HG03039 (cell line): Measurements from ENCODE around the gene PEX10.

Source experiments
- ATAC-seq: cut with Tn5 transposase; IDR thresholded peaks from one replicate; pipeline ENCODE4 v1.9.1; 2021; ENCODE audit warnings: mild to moderate bottlenecking, moderate library complexity; ENCODE audit not compliant: unreplicated experiment

The PEX10 gene

DNA sequence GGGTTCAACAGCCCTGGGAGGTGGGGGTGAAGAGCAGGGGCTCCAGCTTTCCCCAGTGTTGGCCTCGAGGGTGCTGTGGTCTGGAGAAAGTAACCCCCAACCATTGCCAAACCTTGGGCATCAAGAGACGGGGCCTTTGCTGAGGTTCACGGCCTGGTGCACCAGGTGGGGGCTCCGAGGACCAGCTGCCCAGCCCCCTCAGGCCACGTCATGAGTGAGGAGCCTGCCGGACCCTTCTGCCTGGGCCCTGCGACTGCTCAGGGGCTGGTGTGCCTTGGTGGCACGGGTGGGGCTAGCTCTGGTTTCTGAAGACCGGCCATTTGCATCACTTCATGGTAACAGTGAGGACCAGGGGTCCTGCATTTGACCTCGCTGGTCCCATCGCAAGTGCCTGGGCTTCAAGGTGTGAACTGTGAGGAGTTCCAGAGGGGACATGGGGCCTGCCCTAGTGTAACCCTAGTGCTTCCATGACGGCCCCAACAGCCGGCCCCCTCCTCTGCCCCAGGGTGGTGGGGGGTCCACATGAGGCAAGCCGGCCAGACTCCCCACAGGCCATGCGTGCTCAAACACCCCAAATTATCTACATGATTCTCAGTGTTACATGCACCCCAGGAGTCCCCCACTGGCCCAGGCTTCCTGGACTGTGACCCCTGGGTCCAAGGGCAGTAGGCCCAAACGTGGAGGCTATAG lies 34.5 kb downstream of the PEX10 start:
- ATAC-seq = no peak

DNA sequence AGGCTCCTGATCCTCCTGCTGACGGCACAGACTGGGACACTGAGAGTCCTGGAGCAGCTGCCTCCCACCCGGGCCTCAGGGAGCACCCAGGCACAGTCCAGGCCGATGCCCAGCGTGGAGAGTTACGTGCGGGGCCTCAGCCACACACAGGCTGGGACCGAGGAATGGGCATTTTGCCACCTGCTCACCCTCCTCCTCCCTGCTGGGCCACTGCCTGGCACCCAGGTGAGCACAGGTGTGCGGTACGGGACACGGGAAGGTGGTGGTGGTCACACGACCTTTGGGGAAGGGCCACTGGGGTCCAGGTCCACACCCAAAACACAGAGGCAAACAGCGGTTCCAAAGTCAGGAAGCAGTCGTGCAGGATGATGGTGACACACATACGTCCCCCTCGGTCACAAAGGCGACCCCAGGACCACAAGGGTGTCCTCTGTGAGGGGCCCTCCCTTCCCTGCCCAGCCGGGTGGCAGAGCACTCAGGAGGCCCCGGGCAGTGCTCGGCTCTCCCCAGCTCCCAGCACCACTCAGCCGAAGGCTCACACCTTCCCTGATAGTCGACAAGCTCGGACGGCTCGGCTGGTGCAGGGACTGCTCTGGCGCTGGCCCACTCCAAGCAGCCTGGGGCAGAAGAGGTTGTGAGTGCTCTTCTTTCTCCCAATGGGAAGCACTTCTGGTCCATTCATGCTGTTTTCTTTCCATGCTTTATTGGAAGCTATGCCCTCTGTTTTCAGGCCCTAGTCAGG lies 35.3 kb downstream of the PEX10 start:
- no peak for ATAC-seq

DNA sequence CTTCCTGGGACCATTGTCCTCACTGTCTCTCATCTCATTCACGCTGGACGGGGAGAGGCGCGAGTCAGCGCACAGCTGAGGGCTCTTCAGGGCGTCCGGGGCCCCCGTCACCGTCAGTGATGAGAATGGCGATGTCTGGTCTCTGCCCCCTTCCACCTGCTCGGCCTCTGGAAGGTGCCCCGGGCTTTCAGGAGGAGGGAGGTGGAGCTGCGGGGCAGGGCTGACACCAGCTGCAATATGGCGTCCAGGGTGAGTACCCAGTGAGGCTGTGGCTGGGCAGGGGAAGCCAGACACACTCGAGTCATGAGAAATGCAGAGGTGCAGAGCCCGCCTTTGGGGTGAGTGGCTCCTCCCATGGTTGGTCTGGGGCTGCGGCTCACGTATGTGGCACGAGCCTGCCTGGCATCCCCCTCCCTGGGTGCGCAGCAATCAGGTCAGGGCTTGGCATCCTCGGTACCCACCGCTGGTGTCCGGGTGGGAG lies 36.1 kb downstream of the PEX10 start:
- ATAC-seq = no peak

DNA sequence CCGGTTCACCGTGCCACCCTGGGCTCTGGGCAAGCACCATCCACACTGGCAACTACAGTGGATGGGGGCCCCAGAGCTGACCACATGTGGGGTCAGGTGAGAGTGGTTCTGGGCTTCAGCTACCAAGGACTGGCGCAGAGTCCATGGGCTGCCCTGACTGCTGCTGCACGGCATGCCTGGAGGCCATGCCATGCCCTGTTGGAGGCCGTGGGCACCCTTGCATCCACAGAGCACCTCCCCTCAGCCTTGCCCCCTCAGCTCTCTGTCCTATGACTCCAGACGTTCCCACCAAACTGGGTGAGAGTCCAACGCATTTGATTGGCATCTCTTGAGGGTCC lies 36.5 kb downstream of the PEX10 start:
- ATAC-seq = no peak

DNA sequence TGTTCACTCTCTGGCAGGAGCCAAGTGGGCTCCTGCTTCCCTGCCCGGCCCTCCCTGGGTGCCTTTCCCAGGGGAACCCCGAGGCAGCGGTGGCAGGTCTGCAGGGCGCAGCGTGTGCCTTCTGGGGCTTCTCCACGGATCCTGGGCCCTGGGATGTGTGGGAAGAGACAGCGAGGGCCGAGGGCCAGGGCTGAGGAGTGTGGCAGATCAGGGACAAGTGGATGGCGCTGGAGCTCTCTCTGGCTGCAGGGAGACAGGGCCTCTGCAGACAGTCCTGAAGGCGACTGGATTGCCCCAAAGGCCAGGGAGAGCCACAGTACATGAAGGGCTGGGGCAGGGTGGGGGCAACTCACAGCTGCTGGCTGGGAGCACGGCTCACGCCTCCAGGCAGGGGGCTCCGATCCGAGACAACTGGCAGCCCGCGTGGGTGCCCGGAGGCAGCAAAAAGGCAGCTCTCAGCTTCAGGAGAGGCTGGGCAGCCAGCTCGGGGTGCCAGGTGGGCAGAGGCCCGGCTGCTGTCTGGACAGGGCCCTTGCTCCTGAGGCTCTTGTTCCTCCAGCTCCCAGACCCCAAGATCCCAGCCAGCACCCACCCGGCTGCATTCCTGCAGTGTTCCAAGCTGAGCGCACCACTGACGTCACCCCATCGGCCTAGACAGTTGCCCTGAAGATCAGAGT lies 37.0 kb downstream of the PEX10 start:
- no peak for ATAC-seq

GRCh38 chr1:2374252-2375155 lies 37.9 kb downstream of the PEX10 start:
- ATAC-seq = no peak

DNA sequence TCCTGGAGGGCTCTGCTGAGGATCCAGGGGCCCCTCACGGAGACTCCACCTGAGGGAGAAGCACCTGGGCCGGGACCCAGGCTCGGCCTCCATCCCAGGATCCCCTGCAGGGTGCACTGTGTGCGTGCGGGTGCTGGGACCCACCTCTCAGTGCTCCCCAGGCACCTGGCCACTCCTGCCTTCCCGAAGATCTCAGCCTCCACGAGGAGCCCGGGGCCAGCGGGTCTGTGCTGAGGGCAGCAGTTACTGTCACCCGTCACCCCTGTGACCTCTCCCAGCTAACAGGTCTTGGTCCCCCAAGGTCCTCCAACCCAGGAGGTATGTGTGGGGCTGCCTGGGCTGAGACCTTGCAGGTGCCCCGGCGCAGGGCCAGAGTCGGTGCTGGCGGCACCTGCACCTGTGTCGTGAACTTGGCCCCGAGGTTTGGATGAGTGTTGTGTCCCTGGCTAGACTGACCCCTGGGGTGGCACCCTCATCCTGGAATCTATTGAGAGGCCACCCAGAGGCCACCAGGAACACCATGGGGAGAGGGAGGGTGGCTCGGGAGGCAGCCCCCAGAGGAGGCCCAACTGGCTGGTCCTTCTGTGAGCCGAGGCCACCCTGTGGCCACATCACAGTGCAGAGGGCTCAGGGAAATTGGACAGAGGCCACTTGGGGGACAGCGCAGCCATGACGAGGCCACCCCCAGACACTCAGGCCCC lies 38.7 kb downstream of the PEX10 start:
- no peak for ATAC-seq

DNA sequence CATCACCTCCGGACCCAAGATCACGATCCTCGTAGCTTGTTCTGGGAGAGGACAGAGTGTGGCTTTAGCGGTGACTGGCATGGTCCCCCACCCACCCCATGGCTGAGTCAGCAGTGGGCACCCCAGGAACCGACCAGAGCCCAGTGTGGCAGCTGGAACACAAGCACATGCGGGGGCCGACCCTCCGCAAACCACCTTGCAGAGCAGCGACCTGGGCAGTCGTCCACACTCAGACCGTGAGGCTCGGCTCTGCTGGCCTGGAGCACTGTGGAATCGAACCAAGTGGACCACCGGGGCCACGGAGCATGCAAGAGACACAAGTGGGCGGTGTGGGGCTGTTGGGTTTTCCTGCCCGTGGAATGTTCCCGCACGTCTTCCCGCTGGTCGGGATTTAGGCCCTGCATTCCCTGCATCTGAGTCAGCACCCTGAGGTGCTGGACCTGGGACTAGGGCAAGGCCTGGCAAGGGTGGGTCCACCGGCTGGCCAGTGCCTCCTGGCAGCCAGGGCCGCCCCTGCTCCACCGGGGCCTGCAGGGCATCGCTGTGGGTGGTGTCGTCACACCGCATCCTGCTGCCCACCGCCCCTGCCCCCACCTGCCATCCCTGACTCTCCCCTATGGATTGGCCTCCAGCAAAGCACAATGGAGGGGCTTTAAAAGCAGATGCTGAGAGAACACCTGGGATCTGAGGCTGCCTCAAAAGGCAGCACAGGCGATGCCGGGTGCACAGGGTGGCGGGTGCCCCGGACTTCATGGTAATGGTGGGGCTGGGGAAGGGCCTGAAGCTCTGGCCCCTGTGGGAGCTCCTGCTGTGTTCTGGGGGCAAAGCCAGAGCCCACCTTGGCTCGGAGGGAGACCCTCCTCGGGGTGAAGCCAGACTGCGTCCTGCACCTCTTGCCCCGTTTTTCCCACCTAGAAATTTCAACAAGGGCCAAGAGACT lies 39.5 kb downstream of the PEX10 start:
- ATAC-seq = no peak

DNA sequence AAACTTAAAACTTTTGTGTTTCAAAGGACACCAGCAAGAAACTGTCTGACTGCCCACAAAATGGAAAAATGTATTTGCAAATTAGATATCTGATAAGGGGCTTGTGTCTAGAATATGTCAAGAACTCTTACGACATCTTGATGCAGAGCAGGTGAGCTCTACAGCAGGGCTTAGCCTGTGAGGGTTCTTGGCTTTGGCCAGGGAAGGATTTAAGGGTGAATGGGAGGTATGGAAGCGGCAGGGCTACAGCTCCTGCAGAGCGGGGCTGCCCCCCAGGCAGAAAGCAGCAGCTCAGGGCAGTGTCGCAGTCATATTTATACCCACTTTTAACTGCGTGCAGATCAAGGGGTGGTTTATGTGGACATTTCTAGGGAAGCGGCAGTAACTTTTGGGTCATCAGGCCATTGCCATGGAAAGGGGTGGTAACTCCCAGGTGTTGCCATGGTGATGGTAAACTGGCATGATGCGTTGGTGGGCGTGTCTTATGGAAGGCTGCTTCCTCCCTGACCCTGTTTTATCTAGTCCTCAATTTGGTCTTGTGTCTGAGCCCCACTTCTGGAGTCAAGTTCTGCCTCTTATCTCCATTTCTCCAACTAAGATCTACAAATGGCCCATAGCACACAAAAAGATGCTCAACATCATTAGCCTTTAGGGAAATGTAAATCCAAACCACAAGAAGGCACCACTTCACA lies 44.2 kb downstream of the PEX10 start:
- no peak for ATAC-seq

- ATAC-seq = no peak
Observed at GRCh38 chr1:2363847-2364513, 48.4 kb downstream of the PEX10 start.

DNA sequence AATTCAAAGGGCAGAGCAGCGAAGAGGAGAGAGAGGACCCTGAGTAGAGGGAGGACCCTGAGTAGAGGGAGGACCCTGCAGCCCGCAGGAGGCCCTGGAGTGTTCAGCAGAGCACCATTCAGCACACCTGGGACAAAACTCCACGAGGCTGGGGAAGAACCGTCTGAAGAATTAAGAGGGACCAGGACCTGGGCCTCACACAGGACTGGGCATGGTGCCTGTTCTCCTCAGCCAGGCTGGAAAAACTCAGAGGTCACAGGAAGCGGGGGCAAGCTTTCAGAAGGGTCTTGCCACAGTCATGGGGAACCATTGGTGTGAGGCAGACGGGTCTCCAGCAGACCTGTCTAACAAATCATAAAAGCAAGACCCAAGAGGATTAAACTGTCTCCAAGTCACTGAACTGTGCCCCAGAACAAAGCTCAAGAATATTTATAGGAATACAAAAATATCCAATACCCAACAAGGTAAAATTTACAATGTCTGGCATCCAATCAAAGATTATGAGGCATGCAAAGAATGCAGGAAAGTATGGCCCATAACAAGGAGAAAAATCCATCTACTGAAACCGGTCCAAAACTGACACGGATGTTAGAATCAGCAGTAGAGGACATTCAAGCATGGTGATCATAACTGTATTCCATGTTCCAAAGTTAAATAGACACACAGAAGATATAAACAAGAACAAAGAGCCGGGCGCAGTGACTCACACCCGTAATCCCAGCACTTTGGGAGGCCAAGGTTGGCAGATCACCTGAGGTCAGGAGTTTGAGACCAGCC lies 51.6 kb downstream of the PEX10 start:
- no peak for ATAC-seq

GRCh38 chr1:2358651-2359640 lies 53.4 kb downstream of the PEX10 start:
- no peak for ATAC-seq

- ATAC-seq = no peak
Observed at GRCh38 chr1:2358072-2358471, 54.3 kb downstream of the PEX10 start.

DNA sequence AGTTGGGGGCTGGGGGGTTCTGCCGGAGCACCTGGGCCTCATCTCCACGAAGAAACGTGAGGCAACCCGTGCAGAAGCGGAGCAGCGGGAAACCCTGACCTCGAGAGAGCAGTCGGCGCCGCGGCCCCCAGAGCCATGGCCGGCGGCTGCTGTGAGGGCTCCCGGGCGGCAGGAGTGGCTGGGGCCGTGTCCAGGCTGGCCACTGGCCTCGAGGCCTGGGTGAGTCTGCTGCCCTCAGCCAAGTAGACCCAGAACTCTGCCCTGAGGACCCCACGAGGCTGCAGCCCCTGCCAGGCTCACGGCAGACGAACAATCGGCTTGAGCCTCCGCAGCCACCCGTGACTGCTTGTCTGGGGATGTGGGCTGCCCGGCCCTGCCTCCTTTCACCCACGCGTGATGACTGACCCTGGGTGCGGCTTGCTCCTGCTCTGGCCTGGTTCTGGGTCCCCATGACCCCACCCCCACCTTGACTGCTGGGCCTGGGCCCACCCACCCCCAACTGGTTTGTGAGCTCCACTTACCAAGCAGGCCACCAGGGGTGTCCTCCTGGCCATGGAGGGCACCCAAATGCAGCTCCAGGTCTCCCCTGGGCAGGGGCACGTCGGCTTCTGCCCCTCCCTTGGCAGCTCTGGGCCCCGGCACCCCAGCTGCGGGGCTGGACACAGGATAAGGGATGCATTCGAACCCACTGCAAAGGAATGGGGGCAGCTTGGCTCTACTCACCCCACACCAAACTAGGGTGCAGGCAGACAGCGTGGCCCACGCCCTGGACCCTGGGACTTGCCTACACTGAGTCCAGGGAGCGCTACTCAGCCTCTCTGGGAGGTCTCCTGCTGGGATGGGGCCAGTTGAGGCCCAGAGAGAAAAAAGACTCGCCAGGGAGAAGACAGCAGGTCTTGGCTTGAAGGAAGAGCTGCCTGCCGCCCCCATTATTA lies 55.2 kb downstream of the PEX10 start:
- ATAC-seq = no peak

GRCh38 chr1:2356401-2356800 lies 56.0 kb downstream of the PEX10 start:
- no peak for ATAC-seq
